ENCODE data around the gene PLXNA4.

Gene PLXNA4

DNA sequence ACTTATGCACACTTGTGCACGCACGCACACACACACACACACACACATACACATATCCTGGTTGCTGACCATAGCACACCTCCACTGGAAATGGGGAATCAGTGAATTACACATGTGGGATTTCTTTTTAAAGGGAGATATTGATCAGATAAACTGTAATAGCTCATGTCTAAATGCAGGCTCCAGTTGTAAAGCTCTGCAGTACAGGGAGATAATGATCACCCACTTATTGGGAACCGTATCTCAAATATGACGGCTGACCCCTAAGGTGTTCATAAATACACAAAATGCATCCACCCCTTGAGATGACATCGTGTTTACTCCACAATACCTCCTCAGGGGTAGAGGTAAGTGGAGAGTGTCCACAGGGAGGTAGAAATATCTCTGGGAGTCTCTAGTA is 79.2 kb downstream of the PLXNA4 start:
- Histone ChIP-seq H3K9me3 (ENCODE audit: insufficient read depth, low read length) (no peaks in the 10 kb centered on the region), H2AFZ (ENCODE audit: low read depth, low read length) (no peak overlapping the region), H3K27me3 (ENCODE audit: low read depth, low read length) (peaks cover 12% of the 10 kb centered on the region; the same call in 1 of the 2 replicates), H3K4me3 (ENCODE audit: low read length) (no peak overlapping the region), H3K4me1 (ENCODE audit: low read length) (no peaks in the 10 kb centered on the region), H4K20me1 (ENCODE audit: insufficient read depth, low read length) (no peaks in the 10 kb centered on the region), H3K36me3 (replicated peaks; ENCODE audit: low read depth, low read length) (no peaks in the 10 kb centered on the region), H3K79me2 (ENCODE audit: low read length) (no peaks in the 10 kb centered on the region), H3K9ac (ENCODE audit: low read length) (no peak overlapping the region), H3K27ac (ENCODE audit: low read length) (no peak overlapping the region), H3K4me2 (ENCODE audit: low read length) (no peak overlapping the region)
- TF ChIP-seq, protein P1, sequence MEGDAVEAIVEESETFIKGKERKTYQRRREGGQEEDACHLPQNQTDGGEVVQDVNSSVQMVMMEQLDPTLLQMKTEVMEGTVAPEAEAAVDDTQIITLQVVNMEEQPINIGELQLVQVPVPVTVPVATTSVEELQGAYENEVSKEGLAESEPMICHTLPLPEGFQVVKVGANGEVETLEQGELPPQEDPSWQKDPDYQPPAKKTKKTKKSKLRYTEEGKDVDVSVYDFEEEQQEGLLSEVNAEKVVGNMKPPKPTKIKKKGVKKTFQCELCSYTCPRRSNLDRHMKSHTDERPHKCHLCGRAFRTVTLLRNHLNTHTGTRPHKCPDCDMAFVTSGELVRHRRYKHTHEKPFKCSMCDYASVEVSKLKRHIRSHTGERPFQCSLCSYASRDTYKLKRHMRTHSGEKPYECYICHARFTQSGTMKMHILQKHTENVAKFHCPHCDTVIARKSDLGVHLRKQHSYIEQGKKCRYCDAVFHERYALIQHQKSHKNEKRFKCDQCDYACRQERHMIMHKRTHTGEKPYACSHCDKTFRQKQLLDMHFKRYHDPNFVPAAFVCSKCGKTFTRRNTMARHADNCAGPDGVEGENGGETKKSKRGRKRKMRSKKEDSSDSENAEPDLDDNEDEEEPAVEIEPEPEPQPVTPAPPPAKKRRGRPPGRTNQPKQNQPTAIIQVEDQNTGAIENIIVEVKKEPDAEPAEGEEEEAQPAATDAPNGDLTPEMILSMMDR (IDR thresholded peaks at IDR 0.05; ENCODE audit: low read depth, low read length), result no peak
- TF ChIP-seq EZH2phosphoT487 (IDR thresholded peaks at IDR 0.05; ENCODE audit: low read depth), result no peak

DNA sequence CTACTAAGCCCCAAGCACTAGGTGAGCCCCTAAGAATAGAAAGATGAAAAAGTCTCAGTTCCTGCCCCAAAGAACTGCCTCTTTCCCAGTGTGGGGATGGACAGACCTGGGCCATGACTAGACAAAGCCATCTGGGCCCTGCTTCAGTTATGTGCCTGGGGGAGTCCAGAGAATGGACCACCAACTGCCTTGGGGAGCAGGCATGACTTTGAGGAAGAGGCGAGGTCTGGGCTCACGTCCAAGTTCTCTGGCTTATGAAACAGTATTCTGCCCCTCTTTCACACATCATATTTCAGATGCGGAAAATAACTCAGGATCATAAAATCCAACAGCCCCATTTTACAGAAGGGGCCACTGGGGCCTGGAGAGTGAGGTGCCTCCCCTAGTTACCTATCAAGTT is 80.3 kb downstream of the PLXNA4 start:
- H3K36me3 ChIP-seq (replicated peaks; ENCODE audit: low read depth, low read length), result no peaks in the 10 kb centered on the region
- no peak overlapping the region for H3K4me3 ChIP-seq (ENCODE audit: low read length)
- no peak overlapping the region for H2AFZ ChIP-seq (ENCODE audit: low read depth, low read length)
- H3K27ac ChIP-seq (ENCODE audit: low read length), result no peak overlapping the region
- H3K9me3 ChIP-seq (ENCODE audit: insufficient read depth, low read length), result no peaks in the 10 kb centered on the region
- H3K27me3 ChIP-seq (ENCODE audit: low read depth, low read length), result peaks cover 12% of the 10 kb centered on the region; the same call in 1 of the 2 replicates
- no peak for TF ChIP-seq EZH2phosphoT487 (IDR thresholded peaks at IDR 0.05; ENCODE audit: low read depth)
- TF ChIP-seq, protein P1 (IDR thresholded peaks at IDR 0.05; ENCODE audit: low read depth, low read length), result no peak
- no peaks in the 10 kb centered on the region for H3K79me2 ChIP-seq (ENCODE audit: low read length)
- no peaks in the 10 kb centered on the region for H3K4me1 ChIP-seq (ENCODE audit: low read length)
- no peak overlapping the region for H3K9ac ChIP-seq (ENCODE audit: low read length)
- H4K20me1 ChIP-seq (ENCODE audit: insufficient read depth, low read length), result no peaks in the 10 kb centered on the region
- no peak overlapping the region for H3K4me2 ChIP-seq (ENCODE audit: low read length)

DNA sequence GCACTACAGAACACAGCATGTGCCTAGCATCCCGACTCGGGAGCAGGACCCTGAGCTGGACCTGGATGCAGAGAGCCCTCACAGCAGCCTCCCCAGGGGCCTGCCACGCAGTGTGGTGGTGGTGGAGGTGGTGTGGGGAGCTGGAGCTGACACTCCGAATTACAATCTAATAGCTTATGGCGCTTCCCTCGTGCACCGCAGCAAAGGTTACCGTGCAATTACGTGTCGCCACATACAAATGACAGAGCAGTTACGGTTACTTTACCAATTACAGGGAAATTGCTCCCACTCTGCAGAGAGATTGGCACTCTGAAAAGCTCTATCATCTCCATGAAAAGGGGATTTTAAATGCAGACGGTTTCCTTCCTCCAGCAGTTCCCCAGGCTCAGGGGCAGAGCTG is 81.8 kb downstream of the PLXNA4 start:
- Histone ChIP-seq H3K9me3 (ENCODE audit: insufficient read depth, low read length) (no peaks in the 10 kb centered on the region), H3K9ac (ENCODE audit: low read length) (no peak overlapping the region), H2AFZ (ENCODE audit: low read depth, low read length) (no peak overlapping the region), H3K4me2 (ENCODE audit: low read length) (no peak overlapping the region), H3K4me1 (ENCODE audit: low read length) (no peaks in the 10 kb centered on the region), H3K36me3 (replicated peaks; ENCODE audit: low read depth, low read length) (no peaks in the 10 kb centered on the region), H3K27me3 (ENCODE audit: low read depth, low read length) (peaks cover 12% of the 10 kb centered on the region; the same call in 1 of the 2 replicates), H4K20me1 (ENCODE audit: insufficient read depth, low read length) (no peaks in the 10 kb centered on the region), H3K27ac (ENCODE audit: low read length) (no peak overlapping the region), H3K79me2 (ENCODE audit: low read length) (no peaks in the 10 kb centered on the region), H3K4me3 (ENCODE audit: low read length) (no peak overlapping the region)
- no peak for TF ChIP-seq EZH2phosphoT487 (IDR thresholded peaks at IDR 0.05; ENCODE audit: low read depth)
- TF ChIP-seq, protein P1 (IDR thresholded peaks at IDR 0.05; ENCODE audit: low read depth, low read length), result no peak

DNA sequence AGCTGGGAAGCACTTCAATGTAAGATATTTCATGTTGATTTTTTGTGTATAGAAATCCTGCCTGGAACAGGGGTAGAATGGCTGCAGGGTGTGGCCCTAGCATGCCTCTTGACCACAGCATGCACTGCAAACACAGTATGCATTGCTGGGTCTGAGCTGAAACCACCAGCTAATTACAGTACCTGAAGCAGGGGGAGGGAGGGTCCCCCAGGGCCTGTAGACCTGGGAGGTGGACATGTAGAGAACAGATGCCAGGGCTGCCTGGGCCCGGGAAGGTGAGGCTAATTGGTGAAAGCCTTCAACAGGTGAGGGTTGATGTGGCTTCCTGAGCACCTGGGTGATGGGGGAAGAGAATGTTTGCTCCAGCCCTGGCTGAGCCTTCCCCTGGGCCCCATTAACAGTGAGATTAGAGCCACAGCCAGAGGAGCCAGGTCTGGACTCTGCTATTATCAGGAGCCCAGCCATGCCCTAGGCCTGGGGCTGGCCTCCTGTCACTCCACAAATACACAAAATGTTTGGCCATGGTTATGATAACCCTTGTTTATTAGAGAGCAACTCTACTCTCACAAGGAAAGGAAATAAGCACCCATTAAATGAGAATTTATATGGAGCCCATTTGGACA is 83.3 kb downstream of the PLXNA4 start:
- Histone ChIP-seq H3K4me3 (ENCODE audit: low read length) (no peak overlapping the region), H3K27ac (ENCODE audit: low read length) (no peak overlapping the region), H3K79me2 (ENCODE audit: low read length) (no peaks in the 10 kb centered on the region), H4K20me1 (ENCODE audit: insufficient read depth, low read length) (no peaks in the 10 kb centered on the region), H3K27me3 (ENCODE audit: low read depth, low read length) (peaks cover 21% of the 10 kb centered on the region; the same call in 1 of the 2 replicates), H3K4me1 (ENCODE audit: low read length) (no peaks in the 10 kb centered on the region), H3K4me2 (ENCODE audit: low read length) (no peak overlapping the region), H3K9ac (ENCODE audit: low read length) (no peak overlapping the region), H2AFZ (ENCODE audit: low read depth, low read length) (no peak overlapping the region), H3K36me3 (replicated peaks; ENCODE audit: low read depth, low read length) (no peaks in the 10 kb centered on the region), H3K9me3 (ENCODE audit: insufficient read depth, low read length) (no peaks in the 10 kb centered on the region)
- no peak for TF ChIP-seq EZH2phosphoT487 (IDR thresholded peaks at IDR 0.05; ENCODE audit: low read depth)
- TF ChIP-seq, protein P1 (IDR thresholded peaks at IDR 0.05; ENCODE audit: low read depth, low read length), result no peak
